ENCODE results near the gene PRELID3B.

The PRELID3B gene

DNA sequence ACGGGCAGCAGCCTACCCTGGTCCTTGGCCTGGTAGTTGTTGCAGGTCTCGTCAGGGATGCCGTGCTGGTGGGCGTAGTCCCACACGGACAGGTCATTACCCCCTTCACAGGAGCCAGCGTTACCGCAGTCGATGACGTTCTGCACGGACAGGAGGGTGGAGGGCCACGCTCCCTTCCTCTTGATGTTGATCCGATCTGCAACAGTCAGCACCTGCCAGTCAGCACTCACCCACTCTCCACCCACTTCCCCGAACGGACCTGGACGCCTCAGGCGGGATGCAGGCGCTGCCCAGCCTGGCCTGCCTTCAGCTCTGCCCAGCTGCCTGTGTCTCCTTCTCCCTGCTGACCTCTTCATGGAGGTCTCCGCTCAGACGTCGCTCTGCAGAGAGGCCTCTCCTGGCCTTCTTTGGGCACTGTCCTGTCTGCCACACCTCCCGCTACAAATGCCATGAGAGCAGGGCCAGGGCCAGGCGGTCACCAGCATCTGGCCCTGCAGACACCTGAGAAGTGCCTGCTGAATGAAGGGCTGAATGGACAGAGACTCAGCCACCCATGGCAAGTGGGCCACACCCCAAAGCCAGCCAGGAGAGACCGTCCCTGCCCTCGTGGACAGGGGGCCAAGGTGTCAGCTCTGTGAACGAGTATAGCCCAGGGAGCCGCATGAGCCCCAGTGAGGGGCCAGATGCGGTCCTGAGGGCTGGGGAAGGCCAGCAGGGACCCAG, 41.0 kb downstream of the PRELID3B start:
- Mint-ChIP-seq H3K4me1 (peaks cover 32% of the 10 kb centered on the region), H3K27me3 (no peaks in the 10 kb centered on the region), H3K27ac (no peak overlapping the region), H3K36me3 (peaks cover 4% of the 10 kb centered on the region), H3K4me3 (no peak overlapping the region), H3K9me3 (no peaks in the 10 kb centered on the region)

DNA sequence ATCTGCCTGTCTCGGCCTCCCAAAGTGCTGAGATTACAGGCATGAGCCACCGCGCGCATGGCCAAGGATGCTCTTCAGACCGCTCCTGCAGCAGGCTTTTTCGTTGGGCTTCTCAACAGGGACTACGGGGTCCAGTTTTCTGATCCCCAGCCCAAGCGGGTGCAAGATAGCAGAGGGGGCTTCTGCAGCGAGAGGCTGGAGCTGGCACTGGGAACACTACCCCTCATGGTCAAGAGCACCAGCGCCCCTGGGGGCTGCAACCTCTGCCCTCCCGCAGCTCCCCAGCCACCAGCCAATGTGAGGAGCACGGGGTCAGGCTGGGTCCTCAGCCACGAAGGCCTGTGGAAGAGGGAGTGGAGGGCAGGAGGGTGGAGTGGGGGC, 41.5 kb downstream of the PRELID3B start:
- Mint-ChIP-seq H3K27me3 (no peaks in the 10 kb centered on the region), H3K4me1 (peaks cover 29% of the 10 kb centered on the region), H3K36me3 (peaks cover 4% of the 10 kb centered on the region), H3K4me3 (no peak overlapping the region), H3K27ac (no peak overlapping the region), H3K9me3 (no peaks in the 10 kb centered on the region)

DNA sequence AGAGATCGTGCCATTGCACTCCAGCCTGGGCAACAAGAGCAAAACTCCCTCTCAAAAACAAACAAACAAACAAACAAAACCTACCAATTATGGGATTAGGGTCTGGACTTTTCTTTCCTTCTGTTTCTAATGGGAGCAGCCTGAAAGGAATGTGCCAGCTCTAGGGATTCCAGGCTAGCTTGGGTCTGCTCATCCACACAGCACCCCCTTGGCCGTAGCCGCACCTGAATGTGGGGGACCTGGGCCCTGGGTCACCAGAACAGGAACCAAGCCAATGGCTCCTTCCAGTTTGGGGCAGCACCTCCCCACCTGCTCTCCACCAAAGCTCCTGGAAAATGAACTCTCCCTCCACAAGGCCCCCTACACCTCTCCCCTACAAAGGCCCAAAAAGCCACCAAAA, 42.3 kb downstream of the PRELID3B start:
- H3K4me1 Mint-ChIP-seq = peaks cover 26% of the 10 kb centered on the region
- no peaks in the 10 kb centered on the region for H3K27me3 Mint-ChIP-seq
- peaks cover 10% of the 10 kb centered on the region for H3K36me3 Mint-ChIP-seq
- no peak overlapping the region for H3K4me3 Mint-ChIP-seq
- no peaks in the 10 kb centered on the region for H3K9me3 Mint-ChIP-seq
- no peak overlapping the region for H3K27ac Mint-ChIP-seq

DNA sequence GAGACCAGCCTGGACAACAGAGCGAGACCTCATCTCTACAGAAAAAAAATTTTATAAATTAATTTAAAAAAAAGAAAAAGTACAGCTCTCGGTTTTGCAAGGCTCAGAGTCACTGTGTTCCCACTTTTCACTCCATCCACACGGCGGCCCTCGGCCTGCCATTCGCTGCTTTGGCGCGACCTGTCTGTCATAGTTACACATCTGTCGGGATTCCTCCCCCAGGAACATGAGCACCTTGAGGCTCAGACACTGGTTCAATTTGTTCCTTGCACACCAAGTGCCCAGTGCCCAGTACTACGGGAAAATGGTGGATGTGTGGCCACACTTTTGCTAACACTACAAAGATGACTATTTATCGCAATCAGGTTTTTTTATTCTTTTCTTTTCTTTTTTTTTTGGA, 43.9 kb downstream of the PRELID3B start:
- Mint-ChIP-seq H3K9me3 (no peaks in the 10 kb centered on the region), H3K4me1 (peaks cover 10% of the 10 kb centered on the region), H3K27ac (no peak overlapping the region), H3K36me3 (peaks cover 14% of the 10 kb centered on the region), H3K4me3 (no peak overlapping the region), H3K27me3 (no peaks in the 10 kb centered on the region)

DNA sequence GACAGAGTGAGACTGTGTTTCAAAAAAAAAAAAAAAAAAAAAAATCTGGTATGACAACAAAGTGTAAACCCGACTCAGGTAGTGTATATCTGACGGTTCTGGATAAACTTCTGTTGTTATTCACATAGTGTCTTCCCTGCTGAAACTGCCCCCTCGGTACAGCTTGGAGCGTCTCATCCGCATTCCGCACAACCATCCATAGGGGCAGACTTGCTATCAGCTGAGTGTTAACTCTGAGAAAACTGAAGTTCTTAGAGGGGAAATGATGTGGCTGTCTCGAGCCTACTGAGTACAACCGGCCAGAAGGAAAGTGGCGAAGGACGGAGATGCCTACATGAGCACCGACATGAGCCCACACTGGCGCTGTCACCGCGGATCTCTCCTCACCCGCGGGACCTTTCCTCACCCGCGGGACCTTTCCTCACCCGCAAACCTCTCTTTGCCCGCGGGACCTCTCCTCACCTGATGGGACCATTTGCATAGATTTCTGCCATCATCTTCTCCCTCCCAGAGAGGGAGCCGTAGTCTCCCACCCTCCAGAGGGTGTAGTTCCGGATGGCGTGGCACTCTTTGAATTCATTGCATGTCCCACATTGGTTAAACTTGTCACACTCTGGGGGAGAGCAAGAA, 45.3 kb downstream of the PRELID3B start:
- Mint-ChIP-seq H3K36me3 (peaks cover 17% of the 10 kb centered on the region), H3K27ac (no peak overlapping the region)

DNA sequence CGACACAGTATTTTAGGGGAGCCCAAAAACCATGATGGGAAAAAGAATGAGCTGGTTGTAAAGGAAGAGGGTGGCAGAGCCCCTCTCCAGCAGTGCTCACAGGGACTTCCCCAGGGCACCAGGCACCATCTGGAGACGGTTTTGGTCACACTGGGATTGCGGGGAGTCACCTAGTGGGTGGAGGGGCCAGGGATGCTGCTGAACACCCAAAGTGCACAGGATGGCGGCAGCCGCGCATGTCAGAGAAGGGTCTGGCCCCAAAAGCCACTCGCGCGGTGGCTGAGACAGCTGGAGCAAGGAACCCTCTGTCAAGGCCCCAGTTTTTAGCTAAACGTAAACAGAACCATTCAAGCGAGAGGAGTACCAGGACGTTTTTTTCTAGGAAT, 46.4 kb downstream of the PRELID3B start:
- Mint-ChIP-seq H3K36me3 (peaks cover 23% of the 10 kb centered on the region), H3K4me1 (peaks cover 4% of the 10 kb centered on the region), H3K27ac (no peak overlapping the region)

More for the DNA sequence above, 45.3 kb downstream of the PRELID3B start:
- peaks cover 4% of the 10 kb centered on the region for H3K4me1 Mint-ChIP-seq
- no peaks in the 10 kb centered on the region for H3K9me3 Mint-ChIP-seq
- H3K27me3 Mint-ChIP-seq = no peaks in the 10 kb centered on the region
- H3K4me3 Mint-ChIP-seq = no peak overlapping the region

DNA sequence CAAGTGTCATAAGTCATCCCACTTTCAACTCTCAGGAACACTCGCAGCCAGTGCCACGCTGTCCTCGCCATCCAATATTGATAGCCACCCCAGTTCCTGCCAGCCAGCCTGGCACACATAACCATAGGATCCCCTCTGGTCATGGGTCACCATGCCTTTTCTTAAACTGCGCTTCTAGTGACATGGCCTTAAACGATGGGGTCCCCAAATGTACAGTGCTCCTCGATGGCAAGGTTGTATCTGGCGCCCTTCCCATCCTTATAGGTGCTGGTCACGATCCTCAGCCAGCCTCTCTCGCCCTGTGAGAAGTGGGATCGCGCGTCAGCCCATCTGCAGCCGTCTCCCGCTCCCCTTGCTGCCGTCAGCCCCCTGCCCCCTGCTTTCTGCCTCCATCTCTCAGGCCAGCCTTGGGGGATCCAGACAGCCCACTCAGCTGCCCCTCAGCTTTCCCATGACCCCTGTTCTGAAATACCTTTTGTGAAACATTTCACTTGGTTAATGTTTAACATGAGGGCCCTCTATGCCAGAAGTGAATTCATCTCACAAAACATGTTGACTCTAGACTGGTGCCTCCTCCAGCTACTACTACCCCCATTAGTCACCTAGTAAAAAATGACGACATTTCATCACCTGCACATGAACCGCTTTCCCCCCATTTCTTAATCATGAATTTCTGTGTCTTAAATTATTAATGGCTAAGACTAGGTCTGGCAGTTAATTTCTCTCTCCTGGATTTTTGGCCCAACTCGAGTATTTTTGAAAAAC, 46.9 kb downstream of the PRELID3B start:
- Mint-ChIP-seq H3K9me3 (no peaks in the 10 kb centered on the region), H3K36me3 (peaks cover 23% of the 10 kb centered on the region), H3K27ac (no peak overlapping the region), H3K27me3 (no peaks in the 10 kb centered on the region), H3K4me1 (peaks cover 4% of the 10 kb centered on the region), H3K4me3 (no peak overlapping the region)

More for the DNA sequence above, 46.4 kb downstream of the PRELID3B start:
- H3K27me3 Mint-ChIP-seq = no peaks in the 10 kb centered on the region
- H3K9me3 Mint-ChIP-seq = no peaks in the 10 kb centered on the region
- H3K4me3 Mint-ChIP-seq = no peak overlapping the region

DNA sequence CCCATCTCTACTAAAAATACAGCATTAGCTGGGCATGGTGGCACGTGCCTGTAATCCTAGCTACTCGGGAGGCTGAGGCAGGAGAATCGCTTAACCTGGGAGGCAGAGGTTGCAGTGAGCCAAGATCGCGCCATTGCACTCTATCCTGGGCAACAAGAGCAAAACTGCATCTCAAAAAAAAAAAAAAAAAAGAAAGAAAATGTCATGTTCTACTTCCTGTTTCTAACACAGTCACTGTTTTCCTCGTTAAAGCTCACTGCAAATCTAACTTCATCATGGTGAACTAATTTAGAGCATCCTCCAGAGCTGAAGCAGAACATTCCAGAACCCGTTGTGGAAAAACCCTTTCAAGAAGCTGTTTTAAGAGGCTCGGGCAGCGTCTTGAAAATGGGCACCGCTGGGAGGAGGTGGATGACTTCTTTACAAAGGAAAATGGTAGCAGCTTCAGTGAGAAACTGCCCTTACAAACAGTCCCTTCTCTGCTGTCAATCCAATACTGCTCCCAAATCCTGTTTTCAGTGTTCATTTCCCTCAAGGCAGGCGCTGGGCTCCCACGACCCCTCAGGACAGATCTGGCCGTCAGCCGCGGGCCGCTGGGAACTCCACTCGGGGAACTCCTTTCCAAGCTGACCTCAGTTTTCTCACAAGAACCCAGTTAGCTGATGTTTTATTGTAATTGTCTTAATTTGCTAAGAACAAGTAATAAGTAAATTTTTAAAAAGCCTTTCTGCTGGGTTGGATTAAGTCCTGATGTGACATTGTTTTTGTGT, 48.0 kb downstream of the PRELID3B start:
- peaks cover 23% of the 10 kb centered on the region for H3K36me3 Mint-ChIP-seq

DNA sequence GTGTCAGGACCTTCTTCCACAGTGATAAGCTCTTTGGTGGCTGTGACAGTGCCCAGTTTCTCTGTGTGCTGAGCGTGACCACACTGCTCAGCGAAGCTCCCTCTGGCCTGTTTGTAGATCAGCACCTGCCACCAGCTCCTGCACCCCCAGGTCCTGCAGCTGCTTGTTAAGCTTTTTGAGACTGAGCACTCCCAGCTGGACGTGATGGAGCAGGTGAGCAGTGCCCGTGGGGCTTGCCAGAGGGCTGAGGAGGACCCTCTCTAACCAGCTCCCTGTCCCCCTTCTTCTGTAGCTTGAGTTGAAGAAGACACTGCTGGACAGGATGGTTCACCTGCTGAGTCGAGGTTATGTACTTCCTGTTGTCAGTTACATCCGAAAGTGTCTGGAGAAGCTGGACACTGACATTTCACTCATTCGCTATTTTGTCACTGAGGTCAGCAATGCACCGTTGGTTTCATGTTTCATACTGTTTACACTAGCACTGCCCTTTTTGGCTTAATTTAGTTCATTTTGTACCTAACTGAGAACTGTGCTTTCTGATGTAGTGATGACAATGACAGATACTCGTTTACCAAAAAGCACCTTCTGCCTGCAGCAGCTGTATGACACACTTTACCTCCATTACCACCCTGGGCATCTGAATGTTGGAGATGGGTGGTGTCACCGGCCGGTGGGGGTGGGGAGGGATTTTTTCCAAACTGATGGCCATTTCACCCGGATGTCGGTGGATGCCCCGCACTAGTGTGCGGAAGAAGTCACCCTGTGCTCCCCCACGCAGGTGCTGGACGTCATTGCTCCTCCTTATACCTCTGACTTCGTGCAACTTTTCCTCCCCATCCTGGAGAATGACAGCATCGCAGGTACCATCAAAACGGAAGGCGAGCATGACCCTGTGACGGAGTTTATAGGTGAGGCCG, 49.0 kb downstream of the PRELID3B start:
- H3K4me3 Mint-ChIP-seq = no peak overlapping the region
- H3K27ac Mint-ChIP-seq = no peak overlapping the region
- no peaks in the 10 kb centered on the region for H3K27me3 Mint-ChIP-seq
- no peaks in the 10 kb centered on the region for H3K9me3 Mint-ChIP-seq
- peaks cover 4% of the 10 kb centered on the region for H3K4me1 Mint-ChIP-seq
- peaks cover 30% of the 10 kb centered on the region for H3K36me3 Mint-ChIP-seq

More for the DNA sequence above, 48.0 kb downstream of the PRELID3B start:
- Mint-ChIP-seq H3K27ac (no peak overlapping the region), H3K4me1 (peaks cover 4% of the 10 kb centered on the region), H3K27me3 (no peaks in the 10 kb centered on the region), H3K9me3 (no peaks in the 10 kb centered on the region), H3K4me3 (no peak overlapping the region)

DNA sequence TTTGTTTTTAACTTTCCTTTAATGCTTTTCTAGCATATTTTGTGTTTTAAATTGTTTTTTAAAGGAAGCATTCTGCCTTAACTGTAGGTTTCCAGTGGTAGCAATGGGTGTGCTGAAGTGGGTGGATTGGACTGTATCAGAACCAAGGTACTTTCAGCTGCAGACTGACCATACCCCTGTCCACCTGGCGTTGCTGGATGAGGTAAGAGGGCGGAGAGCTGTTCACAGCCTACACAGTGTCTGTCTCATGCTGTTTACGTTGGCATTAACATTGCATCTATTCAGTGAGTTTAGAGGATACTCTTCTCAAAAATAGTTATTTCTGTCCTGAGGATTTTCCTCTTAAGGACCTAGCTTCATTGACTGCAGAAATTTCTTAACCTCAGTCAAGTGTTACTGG, 49.7 kb downstream of the PRELID3B start:
- Mint-ChIP-seq H3K4me3 (no peak overlapping the region), H3K27ac (no peak overlapping the region), H3K36me3 (peaks cover 30% of the 10 kb centered on the region), H3K4me1 (peaks cover 4% of the 10 kb centered on the region), H3K27me3 (no peaks in the 10 kb centered on the region), H3K9me3 (no peaks in the 10 kb centered on the region)

DNA sequence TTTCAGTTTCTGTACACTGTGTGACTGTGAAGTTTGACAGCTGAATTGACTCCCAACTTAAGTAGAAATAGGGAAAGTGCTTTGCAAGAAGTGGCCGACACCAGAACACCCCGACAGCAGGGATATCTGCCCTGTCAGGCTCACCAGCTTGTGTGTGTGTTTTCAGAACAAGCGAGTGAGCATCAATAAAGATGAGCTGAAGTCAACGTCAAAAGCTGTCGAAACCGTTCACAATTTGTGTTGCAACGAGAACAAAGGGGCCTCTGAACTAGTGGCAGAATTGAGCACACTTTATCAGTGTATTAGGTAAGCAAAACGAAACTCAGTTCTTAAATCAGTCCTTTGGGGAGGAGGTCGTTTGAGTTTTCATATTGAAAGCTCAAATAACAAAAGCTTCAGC, 50.9 kb downstream of the PRELID3B start:
- Mint-ChIP-seq H3K9me3 (no peaks in the 10 kb centered on the region), H3K4me3 (no peak overlapping the region), H3K27ac (no peak overlapping the region), H3K27me3 (no peaks in the 10 kb centered on the region), H3K4me1 (peaks cover 8% of the 10 kb centered on the region), H3K36me3 (peaks cover 26% of the 10 kb centered on the region)

DNA sequence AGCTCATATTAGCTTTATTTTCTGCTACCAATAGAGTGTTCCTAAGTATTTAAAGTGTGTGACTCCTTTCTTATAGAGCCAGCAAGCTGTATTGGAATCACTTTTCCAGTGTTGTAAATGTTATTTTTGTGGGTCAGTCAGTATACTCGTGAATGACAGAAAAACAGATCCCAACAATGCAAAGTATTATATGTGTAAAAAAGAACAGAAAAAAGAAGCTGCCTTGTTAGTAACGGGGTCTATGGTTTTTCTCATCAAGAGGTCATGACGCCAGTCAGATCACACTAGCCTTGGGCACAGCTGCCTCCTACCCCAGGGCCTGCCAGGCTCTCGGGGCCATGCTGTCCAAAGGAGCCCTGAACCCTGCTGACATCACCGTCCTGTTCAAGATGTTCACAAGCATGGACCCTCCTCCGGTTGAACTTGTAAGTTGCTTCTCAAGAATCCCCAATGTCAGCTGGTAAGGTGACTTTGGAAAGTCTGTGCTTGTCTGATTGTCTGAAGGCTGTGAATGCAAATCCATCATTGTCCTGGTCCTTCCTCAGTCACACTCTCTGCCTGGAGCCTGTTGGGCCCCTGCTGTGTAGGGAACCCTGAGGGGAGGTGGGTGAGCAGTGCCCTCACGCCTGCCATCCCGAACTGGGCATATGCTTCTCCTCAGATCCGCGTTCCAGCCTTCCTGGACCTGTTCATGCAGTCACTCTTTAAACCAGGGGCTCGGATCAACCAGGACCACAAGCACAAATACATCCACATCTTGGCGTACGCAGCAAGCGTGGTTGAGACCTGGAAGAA, 51.7 kb downstream of the PRELID3B start:
- Mint-ChIP-seq H3K9me3 (no peaks in the 10 kb centered on the region), H3K36me3 (peaks cover 24% of the 10 kb centered on the region), H3K4me3 (no peak overlapping the region), H3K27ac (peak overlapping the region; percentile 72), H3K4me1 (peaks cover 13% of the 10 kb centered on the region), H3K27me3 (no peaks in the 10 kb centered on the region)

DNA sequence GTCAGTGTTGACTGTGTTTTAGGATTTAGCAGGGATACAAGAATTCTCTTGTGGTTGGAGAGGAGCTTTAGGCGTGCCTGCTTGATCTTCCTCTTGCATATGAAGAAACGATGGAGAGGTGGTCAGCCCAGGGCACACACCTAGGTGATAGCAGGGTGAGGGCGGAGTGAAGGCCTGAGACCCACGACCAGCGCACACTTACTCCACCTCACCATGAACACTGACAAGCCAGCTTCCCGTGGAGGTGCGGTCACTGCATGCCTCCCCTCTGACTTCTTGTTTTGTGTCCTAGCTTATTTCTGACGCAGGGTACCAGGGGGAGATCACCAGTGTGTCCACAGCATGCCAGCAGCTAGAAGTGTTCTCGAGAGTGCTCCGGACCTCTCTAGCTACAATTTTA, 53.4 kb downstream of the PRELID3B start:
- no peaks in the 10 kb centered on the region for H3K9me3 Mint-ChIP-seq
- peaks cover 26% of the 10 kb centered on the region for H3K4me1 Mint-ChIP-seq
- no peaks in the 10 kb centered on the region for H3K27me3 Mint-ChIP-seq
- H3K27ac Mint-ChIP-seq = peak overlapping the region; percentile 41
- no peak overlapping the region for H3K4me3 Mint-ChIP-seq
- H3K36me3 Mint-ChIP-seq = peaks cover 17% of the 10 kb centered on the region

DNA sequence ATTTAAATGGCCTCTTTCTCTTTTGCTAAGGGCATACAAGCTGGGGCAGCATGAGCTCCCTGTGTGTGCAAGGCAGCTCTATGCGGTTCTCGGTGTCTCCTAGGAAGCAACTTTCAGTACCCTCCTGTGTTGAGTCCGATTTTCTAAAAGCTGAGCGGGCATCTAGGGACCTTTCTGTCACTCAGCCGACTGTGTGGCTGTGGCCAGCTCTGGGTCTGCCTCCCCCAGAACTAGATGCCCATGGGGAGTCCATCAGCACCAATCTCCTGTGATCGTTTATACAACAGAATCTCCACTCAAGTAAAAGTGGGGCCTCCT, 54.1 kb downstream of the PRELID3B start:
- Mint-ChIP-seq H3K4me1 (peaks cover 33% of the 10 kb centered on the region), H3K4me3 (no peak overlapping the region), H3K27ac (no peak overlapping the region), H3K9me3 (no peaks in the 10 kb centered on the region), H3K36me3 (peaks cover 19% of the 10 kb centered on the region), H3K27me3 (no peaks in the 10 kb centered on the region)

All from activated naive CD4-positive, alpha-beta T cell treated with anti-CD3 and anti-CD28 coated beads, Interleukin-2, amount 50 U/mL, for 24 hours (primary cell).